Right lobe of liver (tissue), 6 donors: Measurements from ENCODE around the gene CMTM7. TPM values are rescaled to one million over a fixed set of nuclear protein-coding genes. Genes with fewer than 3 reads are reported as not detected.

Experiments used
- ATAC-seq, 4 donors: fragments of 200-7000 bp; cut with Tn5 transposase; one replicate each; pipeline ENCODE4 v1.9.1; 2020; ENCODE audit warnings: mild to moderate bottlenecking in 4 of 4, moderate library complexity in 4 of 4
- DNase-seq, 3 donors: peaks; one replicate each; pipeline ENCODE4 v3.0.0-alpha.2; 2020
- H3K27ac ChIP-seq, 3 donors: fragments of 200-600 bp; one replicate each; pipeline ENCODE4 v1.8.0; 2022
- H3K27me3 ChIP-seq, 2 donors: fragments of 200-600 bp; one replicate each; pipeline ENCODE4 v1.8.0; 2022
- H3K36me3 ChIP-seq, 4 donors: fragments of 200-600 bp; sonication (generic) in 1 of 4; one replicate each; pipeline versions ENCODE4 v1.5.1 to v1.8.0; 2017 to 2022; ENCODE audit warnings: control low read depth in 1 of 4
- H3K4me1 ChIP-seq, 4 donors: fragments of 200-600 bp; sonication (generic) in 1 of 4; one replicate each; pipeline versions ENCODE4 v1.5.1 to v1.8.0; 2017 to 2022; ENCODE audit warnings: control low read depth in 1 of 4
- H3K4me3 ChIP-seq, 3 donors: fragments of 200-600 bp; one replicate each; pipeline ENCODE4 v1.8.0; 2022
- H3K9me3 ChIP-seq, 4 donors: fragments of 200-600 bp; sonication (generic) in 1 of 4; one replicate each; pipeline versions ENCODE4 v1.5.1 to v1.8.0; 2017 to 2022; ENCODE audit warnings: control low read depth in 1 of 4
- CTCF ChIP-seq, 4 donors: fragments of 200-600 bp in 3 of 4; fragments of 450-650 bp in 1 of 4; IDR thresholded peaks; one replicate each; pipeline versions ENCODE4 v1.5.1 to v1.8.0; 2016 to 2022; ENCODE audit warnings: antibody characterized with exemption in 4 of 4, mild to moderate bottlenecking in 2 of 4
- POLR2A ChIP-seq: fragments of 450-650 bp; IDR thresholded peaks from one replicate; pipeline ENCODE4 v1.6.1; 2017; ENCODE audit warnings: antibody characterized with exemption, mild to moderate bottlenecking
- WGBS: methylation state at CpG from one replicate; pipeline ENCODE4 v1.1.6; 2018; ENCODE audit warnings: low coverage, low lambda C conversion rate; ENCODE audit not compliant: insufficient coverage; ENCODE audit errors: missing lambda C conversion rate; 5-methylcytosine and 5-hydroxymethylcytosine counted together
- intact Hi-C, 2 donors: fragments of 100-400 bp; cut with DNase I; formaldehyde crosslinking; loops; one replicate each; pipeline versions ENCODE4 v1.11.2 to v1.14.1; 2022
- total RNA-seq, 6 experiments: library from RNA; depleted of rRNA in 2 of 6; stranded (reverse); fragments of >200 nt in 2 of 6; fragmentation: NEBNext Ultra II Directional in 3 of 6; extraction: Animal tissue kit (Norgen Biotek cat#: 25700) in 3 of 6; gene quantifications; one replicate each; pipeline versions ENCODE4 v1.1.0 to v1.2.4, GENCODE V29; 2016 to 2023
- donor health status: DM: no; HTN: yes; CAD: no.
- donor health status: DM: no; HTN: no; CAD: no.
- donor health status: DM: no; HTN: no; CAD: no.
- donor health status: DM: no; HTN: yes; CAD: no.
- donor health status: DM: no; HTN: yes; CAD: no.

CMTM7 gene
- total RNA-seq, 6 experiments from 2014 or later, result 2.7 to 9.8 (median 5.0) TPM

GRCh38 chr3:32498252-32498651 is 106.6 kb downstream of the CMTM7 start:
- intact Hi-C loops, result no loop called here
- Histone ChIP-seq H3K9me3 (no peaks in the 10 kb centered on the region), H3K27ac (peak overlapping the region in 2 of 3 donors; percentile 12 to 96), H3K4me3 (peak overlapping the region in 2 of 3 donors; percentile 1 to 9), H3K27me3 (no peaks in the 10 kb centered on the region), H3K4me1 (peaks cover 0 to 50% (median 13%) of the 10 kb centered on the region in 4 donors), H3K36me3 (no peaks in the 10 kb centered on the region)
- WGBS, result 68% methylated on average over 2 of the region's 3 CpGs
- ATAC-seq, result no peak
- no peak for DNase-seq
- TF ChIP-seq POLR2A (no peak), CTCF (IDR thresholded peaks at IDR 0.05) (no peak)

- H3K36me3 ChIP-seq, result no peaks in the 10 kb centered on the region
- peak overlapping the region in 2 of 3 donors; percentile 34 to 96 for H3K27ac ChIP-seq
- 27% methylated on average over 3 of the region's 3 CpGs for WGBS
- H3K9me3 ChIP-seq, result no peaks in the 10 kb centered on the region
- ATAC-seq, result peak in 1 of 4 donors; percentile 26
- H3K27me3 ChIP-seq, result no peaks in the 10 kb centered on the region
- no peak for DNase-seq
- peak overlapping the region in 2 of 3 donors; percentile 1 to 9 for H3K4me3 ChIP-seq
- H3K4me1 ChIP-seq, result peaks cover 0 to 43% (median 13%) of the 10 kb centered on the region in 4 donors
- TF ChIP-seq CTCF (IDR thresholded peaks at IDR 0.05) (no peak), POLR2A (no peak)
- intact Hi-C loops, result no loop called here
Measured at GRCh38 chr3:32498992-32499391, 107.3 kb downstream of the CMTM7 start.

GRCh38 chr3:32499585-32499984 is 107.9 kb downstream of the CMTM7 start:
- Histone ChIP-seq H3K4me1 (peaks cover 0 to 37% (median 13%) of the 10 kb centered on the region in 4 donors), H3K27me3 (no peaks in the 10 kb centered on the region), H3K27ac (peak overlapping the region in 2 of 3 donors; percentile 34 to 96), H3K4me3 (peak overlapping the region in 1 of 3 donors; percentile 9), H3K9me3 (no peaks in the 10 kb centered on the region), H3K36me3 (no peaks in the 10 kb centered on the region)
- ATAC-seq, result no peak
- TF ChIP-seq CTCF (IDR thresholded peaks at IDR 0.05), result no peak
- no peak for TF ChIP-seq POLR2A
- 32% methylated on average over 2 of the region's 2 CpGs for WGBS
- no peak for DNase-seq
- intact Hi-C loops, result no loop called here

- 25% methylated on average over 2 of the region's 2 CpGs for WGBS
Measured at GRCh38 chr3:32500231-32500630, 108.6 kb downstream of the CMTM7 start.

More at GRCh38 chr3:32500231-32500630, 108.6 kb downstream of the CMTM7 start:
- no peak for TF ChIP-seq POLR2A
- TF ChIP-seq CTCF (IDR thresholded peaks at IDR 0.05), result no peak
- Histone ChIP-seq H3K36me3 (no peaks in the 10 kb centered on the region), H3K4me3 (peak overlapping the region in 2 of 3 donors; percentile 95 to 98), H3K4me1 (peaks cover 0 to 35% (median 12%) of the 10 kb centered on the region in 4 donors), H3K27me3 (no peaks in the 10 kb centered on the region), H3K27ac (peak overlapping the region in 2 of 3 donors; percentile 90 to 96), H3K9me3 (no peaks in the 10 kb centered on the region)
- ATAC-seq, result no peak
- DNase-seq, result no peak
- intact Hi-C loops, result loop anchor here in 1 of 2 donors (10.0 kb wide), 1 partner anchor 165 kb away; no protein-coding TSS in a partner anchor
